ENCODE measurements around the gene FSD1L.

DNA sequence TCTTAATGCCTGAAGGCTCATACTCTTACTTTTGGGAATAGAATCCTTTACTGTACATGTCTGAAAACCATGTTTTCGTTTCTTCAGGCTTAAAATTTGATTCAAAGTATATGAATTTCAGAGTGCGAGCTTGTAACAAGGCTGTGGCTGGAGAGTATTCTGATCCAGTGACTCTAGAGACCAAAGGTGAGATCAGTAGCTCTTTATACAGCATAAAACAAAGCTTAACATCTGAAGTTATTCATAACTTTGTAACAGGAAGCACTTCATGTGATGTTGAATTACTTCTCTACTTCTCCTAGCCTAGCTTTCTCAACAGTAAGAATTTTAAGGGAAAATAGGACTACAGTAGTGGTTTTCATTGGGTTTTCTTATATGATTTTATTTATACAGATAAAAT, 60.7 kb downstream of the FSD1L start:
- TF ChIP-seq, protein P1, sequence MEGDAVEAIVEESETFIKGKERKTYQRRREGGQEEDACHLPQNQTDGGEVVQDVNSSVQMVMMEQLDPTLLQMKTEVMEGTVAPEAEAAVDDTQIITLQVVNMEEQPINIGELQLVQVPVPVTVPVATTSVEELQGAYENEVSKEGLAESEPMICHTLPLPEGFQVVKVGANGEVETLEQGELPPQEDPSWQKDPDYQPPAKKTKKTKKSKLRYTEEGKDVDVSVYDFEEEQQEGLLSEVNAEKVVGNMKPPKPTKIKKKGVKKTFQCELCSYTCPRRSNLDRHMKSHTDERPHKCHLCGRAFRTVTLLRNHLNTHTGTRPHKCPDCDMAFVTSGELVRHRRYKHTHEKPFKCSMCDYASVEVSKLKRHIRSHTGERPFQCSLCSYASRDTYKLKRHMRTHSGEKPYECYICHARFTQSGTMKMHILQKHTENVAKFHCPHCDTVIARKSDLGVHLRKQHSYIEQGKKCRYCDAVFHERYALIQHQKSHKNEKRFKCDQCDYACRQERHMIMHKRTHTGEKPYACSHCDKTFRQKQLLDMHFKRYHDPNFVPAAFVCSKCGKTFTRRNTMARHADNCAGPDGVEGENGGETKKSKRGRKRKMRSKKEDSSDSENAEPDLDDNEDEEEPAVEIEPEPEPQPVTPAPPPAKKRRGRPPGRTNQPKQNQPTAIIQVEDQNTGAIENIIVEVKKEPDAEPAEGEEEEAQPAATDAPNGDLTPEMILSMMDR (IDR thresholded peaks at IDR 0.05; ENCODE audit: insufficient read depth, low read length, poor library complexity, severe bottlenecking) = no peak
- TF ChIP-seq EZH2phosphoT487 (conservative IDR thresholded peaks at IDR 0.05; ENCODE audit: low read length) = no peak
